ELF-1 (cell line): Measurements from ENCODE around the gene NR2C2.
"Not testable (repeated sequence)": the region's sequence is repeated elsewhere in the genome, so short reads cannot be mapped to it uniquely, and the experiment has no call there.

Experiments used
- DNase-seq: peaks from one replicate; pipeline ENCODE4 v3.0.0-alpha.2; 2016; ENCODE audit warnings: low read depth, low spot score

NR2C2 gene

DNA sequence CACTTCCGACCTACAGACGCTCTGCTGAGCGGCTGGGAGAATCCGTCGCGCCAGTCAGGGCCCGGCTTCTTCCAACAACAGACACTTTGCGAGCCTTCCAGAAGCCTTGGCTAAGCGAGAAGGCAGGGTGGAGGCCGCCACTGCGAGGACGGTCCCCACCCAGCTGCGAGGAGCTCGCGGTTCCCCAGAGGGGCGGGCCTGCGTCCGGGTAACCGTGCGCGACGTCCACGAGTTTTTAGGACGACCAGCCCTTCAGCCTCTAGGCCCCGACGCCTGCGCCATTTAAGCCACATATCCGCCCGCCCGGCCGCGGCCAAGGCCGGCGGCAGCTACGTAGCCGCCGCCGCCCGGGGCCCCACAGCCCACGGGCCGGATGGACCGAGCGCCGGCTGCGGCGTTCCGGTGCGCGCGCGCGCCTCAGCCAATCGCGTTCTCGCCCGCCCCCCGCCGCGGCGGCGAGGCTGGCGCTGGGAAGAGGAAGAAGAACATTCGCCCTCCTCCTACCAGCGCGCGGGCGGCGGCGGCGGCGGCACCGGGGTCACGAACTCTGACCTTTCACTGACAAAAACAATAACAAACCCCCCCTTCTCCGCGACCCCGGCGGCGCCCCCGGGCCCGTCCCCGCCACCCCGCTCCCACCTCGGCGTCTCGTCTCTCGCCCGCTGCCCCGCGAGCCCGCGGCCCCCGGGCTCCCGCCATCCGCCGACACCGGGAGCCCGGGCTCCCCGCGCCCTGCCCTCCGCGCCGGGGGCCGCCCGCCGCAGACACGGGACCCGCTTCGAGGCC, at the start of gene NR2C2:
TSS of gene NR2C2 (plus strand) at position 484 of the 786 bp plus-strand sequence. CDS start 56,332 bp downstream, outside the sequence.
- peak; percentile 88 for DNase-seq

DNA sequence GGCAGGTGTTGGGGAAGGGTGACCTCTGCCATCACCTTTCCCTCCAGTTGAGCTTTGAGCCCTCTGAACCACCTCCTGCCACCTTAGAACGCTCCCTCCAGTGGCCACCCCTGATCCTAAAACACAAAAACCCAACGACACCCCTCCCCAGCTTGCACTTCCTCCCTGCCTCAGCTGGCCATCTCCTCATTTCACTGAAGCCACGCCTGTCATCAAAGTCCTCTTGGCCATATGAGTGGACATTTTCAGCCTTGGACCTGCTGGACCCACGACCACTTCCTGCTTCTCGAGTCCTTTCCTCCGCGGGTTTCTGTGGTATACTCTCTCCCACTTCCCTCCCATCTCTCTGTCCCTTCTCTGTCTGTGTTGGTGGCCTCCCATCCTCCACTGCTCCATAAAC, 48.5 kb upstream of the NR2C2 start:
- DNase-seq = no peak

DNA sequence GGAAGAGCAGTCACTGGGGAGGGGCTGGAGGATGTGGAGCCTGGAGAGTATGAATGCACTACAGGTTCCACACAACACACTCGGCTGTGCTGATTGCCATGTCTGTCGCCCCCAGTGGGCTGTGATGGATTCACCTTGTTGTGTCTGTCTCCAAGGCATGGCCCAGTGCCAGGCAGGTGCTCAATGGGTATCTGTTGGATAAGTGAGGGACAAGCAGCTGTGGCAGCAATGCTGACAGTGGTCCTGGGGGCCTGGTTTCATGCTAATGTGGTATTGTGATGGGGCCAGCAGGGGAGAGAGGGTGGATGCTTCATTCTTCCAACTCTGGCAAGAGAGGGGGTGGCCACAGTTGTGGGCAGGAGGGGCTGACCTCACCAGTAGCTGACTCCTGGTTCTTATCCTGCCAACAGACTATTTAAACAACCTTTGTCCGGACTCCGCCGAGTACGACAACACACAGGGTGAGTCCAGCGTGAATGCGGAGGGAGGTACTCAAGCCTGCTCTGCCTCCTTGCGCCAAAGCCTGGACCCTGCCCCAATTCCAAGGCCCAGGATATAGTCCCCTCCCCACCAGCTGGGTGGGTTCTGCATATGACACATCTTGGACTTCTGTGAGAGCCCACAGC, 47.3 kb upstream of the NR2C2 start:
- DNase-seq = peak; percentile 18

DNA sequence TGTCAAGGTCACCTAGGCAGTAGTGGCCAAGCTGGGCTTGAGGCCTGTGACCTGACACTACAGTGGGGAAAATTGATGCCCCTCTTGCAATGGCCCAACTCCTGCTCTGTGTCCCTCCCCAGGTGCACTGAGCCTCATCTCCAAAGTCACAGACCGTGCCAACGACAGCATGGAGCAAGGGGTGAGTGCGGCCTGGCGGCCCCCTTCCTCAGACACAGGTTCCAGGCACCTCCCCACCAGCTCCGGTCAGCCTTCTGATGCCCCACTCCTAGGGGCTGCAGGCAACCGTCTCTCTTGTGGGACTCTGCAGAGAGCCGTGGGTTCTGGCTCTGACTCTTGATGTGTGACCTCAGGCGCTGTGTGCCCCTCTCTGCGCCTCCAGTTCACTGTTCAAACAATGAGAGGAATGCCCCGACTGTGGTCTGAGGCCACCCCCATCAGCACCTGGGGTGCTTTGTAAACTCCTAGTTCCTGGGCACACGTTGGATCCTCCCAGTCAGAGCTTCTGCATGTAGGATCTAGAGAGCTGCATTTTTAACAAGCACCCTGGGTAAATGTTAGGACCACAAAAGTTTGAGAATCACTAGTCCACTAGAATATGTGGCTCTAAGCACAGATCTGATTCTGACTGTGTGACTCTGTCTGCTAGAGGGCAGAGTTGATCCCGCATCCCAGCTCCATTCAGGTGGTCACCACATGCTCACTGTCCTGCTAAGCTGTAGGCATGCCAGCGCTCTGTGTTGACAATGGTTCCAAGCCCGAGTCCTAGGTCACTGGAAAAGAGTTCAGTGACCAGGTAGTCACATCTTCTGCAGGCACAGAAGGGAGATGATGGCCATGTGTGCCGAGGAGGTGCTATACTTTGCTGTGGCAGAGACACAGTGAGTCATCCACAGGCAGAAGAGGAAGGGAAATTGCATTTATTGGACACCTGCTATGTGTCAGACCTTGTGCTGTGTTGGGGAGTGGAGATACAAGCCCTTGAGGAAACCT, 46.2 kb upstream of the NR2C2 start:
- no peak for DNase-seq

DNA sequence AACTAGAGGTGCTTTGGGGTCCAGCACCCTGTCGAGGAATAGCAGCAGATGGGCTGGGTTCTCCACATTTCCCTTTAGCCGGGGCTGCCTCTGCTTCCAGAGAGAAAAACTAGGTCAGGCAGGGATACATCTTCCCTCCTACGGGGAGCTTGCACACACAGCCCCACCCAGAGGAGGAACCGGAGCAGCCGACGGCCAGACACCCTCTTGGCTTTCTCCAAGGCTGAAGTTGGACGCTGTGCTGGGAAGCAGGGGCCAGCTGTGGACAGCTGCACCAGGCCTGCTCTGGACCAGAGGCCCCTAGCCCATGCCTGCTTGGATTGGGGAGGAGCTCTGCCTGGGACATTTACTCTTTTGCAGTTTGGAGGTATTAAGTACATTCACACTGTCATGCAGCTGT, 44.7 kb upstream of the NR2C2 start:
- DNase-seq = no peak

DNA sequence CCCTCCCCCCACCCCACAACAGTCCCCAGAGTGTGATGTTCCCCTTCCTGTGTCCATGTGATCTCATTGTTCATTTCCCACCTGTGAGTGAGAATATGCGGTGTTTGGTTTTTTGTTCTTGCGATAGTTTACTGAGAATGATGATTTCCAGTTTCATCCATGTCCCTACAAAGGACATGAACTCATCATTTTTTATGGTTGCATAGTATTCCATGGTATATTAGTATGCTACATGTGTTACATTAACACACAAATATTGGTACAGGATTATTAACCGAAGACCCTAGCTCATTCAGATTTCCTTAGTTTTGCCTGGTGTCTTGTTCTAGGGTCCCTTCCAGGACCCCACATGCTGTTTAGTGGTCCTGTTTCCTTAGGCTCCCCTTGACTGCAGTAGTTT, 43.9 kb upstream of the NR2C2 start:
- DNase-seq = not testable (repeated sequence)

DNA sequence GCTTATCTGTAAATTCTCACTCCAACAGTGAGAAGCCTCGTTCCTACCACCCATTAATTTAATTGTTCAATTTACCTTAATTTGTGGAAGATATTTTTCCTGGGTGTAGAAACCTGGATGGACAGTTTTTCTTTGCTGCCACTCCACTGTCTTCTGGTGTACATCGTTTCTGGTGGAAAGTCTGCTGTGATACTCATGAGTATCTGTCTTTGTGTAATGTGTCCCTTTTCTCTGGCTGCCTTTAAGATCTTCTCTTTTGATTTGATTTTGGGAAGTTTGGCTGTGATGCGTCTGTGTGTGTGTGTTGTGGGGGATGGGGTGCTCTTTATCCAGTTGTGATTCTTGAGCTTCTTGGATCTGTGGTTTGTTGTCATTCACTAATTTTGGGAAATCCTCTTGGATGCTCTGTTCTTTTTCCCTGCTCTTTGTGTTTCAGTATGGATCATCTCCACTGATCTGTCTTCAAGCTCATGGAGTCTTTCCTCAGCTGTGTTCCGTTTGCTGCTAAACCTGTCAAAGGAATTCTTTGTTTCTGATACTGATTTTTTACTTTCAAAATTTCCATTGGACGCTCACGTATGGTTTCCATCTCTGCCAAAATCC, 42.2 kb upstream of the NR2C2 start:
- DNase-seq = no peak

DNA sequence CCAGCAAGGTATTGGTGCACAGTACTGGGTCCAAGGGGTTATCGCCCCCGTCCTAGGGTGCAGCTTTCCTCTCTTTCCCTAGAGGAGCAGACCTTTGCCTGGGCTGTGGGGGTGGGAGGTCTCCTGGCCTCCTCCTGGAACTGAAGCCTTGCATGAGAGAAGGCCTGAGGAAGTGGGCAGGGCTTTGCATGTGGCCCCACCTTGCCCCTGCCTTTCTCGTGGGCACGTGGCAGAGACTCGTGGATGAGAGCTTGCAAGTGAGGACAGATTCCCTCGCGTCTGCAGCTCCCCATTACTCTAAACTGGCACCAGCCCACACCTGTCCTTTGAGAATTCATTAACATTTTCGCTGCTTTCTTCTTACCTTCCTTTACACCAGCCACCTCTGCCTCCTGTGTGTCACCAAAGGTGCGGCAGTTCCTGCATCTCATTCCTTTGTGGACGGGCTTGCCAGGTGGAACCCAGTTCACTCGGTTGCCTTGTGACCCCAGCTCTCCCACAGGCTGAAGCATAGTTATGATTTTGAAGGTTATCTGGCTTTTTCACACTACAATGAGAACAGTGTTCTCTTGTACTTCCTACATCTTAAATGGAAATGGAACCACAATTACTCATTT, 40.9 kb upstream of the NR2C2 start:
- DNase-seq = no peak

DNA sequence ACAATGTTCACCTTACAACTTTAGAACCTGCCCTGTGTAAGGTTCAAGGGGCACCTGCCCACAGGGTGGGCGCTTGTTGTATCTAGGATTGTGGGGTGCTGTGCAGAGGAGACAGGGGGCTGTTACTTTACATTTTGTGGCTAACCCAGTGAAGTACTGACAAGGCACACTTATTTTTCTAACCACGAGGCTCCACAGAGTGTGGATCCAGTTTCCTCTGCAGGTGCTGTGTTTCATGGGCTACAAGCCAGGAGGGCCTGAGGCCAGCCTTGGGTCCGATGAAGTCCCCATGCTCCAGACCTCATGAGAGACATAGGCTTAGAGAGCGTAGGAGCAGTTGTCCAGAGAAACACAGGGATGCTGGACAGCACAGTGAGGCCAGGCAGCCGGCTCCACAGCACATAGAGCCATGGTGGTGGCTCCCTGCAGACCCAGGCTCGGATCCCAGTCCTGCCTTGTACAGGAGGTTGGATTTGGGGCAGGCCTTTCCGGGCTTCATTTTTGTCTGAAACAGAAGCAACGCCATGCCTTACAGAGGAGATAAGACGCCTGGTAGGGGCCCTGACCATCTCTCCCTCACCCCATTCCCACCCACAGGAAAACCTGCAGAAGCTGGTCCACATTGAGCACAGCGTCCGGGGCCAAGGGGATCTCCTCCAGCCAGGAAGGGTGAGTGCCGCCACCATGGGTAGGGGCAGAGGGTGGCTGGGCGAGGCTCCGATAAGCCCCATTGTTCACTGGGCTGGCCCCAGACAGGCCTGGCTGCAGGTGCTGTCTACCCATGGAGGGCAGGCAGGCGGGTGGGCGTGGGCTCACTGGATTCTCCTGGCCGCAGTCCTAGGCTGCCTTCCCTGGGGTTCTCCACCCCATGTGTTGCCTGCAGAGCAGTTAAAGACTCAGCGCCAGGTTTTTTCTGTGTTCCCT, 40.1 kb upstream of the NR2C2 start:
- no peak for DNase-seq

DNA sequence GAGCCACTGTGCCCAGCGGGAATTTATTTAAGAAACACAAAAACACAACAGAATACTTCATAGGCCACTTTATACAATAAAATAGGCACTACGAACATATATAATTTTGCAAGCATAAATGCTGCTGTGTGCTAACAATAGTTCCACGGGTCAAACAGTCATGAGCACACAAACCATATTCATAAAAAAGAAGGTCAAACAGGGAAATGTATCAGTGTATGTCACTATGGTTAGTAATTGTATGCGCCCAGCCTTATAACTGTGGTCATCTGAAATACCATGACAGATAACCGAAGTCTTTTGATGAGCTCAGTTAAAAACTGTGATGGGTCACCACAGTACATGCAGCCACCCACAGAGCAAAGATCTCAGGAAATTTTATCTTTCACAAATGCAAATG, 38.1 kb upstream of the NR2C2 start:
- DNase-seq = no peak

DNA sequence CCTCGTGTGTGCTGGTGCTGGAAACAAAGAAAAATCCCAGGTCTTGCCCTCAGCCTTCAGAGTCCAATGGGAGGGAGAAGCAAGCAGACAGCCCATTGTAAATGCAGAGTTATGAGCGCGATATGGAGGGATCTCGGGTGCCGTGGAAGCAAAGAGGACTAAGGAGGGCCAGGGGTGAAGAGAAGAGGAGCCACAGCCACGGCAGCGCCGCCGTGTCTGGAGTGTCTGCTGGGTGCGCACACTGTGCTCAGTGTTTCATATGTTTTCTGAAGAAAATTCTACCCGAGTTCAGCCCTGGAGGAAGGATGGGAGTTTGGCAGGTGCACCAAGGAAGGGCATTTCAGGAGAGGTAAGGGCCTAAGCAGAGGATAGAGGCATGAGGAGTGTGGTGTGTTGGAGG, 35.7 kb upstream of the NR2C2 start:
- no peak for DNase-seq

DNA sequence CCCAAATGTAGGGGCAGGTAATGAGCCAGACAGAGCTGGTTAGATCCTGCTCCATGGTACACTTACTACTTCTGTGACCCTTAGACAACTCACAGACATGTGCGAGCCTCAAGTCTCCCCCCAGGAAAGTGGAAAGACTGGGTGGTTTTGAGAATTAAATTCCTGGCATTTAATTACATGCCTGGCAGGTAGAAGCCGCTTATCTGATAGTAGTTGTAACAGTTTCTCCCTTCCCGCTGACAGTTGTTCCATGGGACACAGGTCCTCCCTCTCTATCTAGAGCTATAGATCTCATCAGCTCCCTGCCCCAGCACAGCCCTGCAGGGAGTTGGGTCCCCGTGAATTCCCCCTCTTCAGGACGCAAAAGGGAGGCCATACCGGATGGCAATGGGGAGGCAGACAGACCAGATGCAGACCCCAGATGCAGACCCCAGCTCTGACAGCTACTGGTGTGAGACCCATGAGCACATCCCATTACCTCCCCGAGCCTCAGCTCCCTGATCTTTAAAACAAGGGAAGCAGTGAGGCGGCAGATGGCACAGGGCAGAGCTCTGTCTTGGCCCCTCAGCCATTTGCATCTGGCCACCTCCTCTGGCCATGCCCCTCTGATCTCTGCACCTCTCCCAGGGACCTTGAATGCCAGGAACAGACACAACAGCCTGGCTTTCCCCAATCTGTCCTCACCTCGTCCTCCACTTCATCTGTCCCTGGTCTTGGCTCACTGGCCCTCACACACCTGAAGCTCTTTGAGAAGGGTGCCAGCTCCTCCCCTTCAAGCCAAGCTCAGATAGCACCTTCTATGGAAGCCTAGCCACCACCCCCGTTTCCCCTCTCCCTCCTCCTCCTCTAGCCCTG, 34.1 kb upstream of the NR2C2 start:
- no peak for DNase-seq

DNA sequence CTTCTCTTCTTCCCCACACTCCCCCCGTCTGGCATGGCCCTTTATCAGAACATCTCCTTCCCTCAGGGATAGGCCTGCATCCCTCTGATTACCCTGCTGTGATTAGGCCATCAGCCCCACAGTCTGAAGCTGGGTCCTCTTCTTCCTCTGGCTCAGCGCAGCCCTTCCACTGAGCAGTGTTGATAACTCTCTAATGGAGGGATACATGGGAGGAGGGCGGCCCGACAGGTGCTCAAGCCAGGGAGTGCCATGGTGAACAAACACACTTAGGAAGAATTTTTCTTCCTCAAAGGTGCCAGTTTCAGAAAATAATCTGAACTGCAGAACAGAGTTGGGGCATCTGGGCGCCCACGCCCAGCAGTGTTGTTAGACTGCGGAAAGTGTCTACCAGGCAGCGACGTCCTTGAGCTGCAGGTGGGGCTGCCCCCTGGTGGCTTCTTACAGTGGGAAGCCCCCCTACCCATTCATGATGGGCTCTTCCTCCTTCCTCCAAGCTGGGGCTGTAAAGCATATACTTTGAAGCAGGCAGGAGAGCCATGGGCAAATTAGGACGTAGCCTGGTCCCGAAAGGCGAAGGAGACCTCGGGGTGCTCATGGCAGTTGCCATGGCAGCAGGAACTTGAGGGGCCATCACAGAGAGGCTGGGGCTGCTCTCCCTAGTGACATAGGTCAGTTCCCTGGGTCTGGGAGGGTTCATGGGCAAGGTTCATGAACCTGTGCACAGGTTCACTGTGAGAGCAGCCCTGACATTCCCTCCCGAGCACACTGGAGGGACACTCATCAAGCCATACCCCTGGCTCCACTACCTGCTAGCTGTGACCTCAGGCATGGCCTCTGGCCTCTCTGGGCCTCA, 33.2 kb upstream of the NR2C2 start:
- peak; percentile 70 for DNase-seq

DNA sequence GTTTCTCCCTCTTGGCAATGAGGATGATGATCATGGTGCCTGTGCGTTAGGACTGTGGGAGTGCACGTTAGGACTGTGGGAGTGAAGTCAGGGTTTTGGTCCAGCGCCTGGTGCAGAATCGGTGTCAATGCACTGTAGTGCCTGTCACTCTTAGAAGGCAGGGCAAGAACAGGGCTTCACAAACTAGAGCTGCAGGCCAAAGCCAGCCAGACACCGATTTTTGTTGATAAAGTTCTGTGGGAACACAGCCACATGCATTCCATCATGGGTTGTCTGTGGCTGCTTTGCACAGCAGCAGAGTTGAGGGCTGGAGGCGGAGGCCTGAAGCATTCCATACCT, 32.6 kb upstream of the NR2C2 start:
- DNase-seq = peak; percentile 46

DNA sequence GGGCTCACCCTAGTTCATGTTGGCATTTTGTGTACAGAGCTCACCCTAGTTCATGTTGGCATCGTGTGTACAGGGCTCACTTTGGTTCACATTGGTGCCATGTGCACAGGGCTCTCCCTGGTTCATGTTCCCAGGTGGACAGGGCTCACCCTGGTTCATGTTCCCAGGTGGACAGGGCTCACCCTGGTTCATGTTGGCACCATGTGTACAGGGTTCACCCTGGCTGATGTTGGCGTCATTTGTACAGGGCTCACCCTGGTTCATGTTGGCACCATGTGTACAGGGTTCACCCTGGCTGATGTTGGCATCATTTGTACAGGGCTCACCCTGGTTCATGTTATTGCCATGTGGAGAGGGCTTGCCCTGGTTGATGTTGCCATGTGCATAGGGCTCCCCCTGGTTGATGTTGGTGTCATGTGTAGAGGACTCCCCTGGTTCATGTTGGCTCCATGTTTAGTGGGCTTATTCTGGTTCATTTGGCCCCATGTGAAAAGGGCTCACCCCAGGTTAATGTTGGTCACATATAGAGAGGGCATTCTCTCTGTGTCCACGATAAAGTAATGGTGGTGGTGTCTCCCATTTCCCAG, 31.7 kb upstream of the NR2C2 start:
- DNase-seq = no peak

DNA sequence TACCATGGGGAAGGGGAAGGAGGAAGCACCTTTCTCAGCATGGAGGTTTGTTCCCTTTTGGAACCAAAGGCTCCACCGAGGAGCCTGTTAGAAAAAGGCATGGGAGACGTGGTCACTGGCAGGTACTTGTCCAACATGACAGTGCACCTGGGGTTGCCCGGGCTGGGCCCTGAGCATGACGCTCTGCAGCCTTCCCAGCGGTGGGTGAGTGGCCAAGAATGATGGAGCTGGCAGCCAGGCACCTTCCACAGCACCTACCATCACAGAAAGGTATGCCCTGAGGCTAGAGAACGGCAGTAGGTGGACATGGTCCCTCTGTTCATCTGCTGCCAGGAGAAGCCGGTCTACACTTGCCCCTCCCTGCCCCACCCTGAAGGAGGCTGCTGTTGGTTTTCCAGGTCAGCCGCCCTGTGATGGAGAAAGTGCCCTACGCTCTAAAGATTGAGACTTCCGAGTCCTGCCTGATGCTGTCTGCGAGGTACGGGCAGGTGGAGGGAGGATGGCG, 29.0 kb upstream of the NR2C2 start:
- DNase-seq = no peak

DNA sequence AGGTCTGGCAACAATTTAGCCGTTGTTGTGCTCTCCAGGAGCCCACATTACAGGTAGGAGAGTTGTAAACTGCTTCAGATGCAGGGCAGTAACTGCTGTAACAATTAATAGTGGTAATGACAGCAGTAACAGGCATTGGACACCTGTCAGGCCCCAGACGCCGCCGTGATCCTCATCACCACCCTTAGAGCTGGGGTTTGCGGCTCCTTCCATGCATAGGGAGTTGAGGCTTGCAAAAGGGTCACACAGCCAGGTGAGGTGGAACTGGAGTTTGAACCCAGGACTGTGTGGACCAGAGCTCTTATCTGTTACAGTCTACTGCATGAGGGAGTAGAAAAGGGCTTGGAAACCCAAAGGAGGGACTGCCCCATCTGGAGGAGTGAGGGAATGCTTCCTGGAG, 26.8 kb upstream of the NR2C2 start:
- no peak for DNase-seq
